OCI-LY3 (cell line): ENCODE data around the gene ALDH2.

ENCODE experiments used
- H2AFZ ChIP-seq: fragments of 200-600, 300-600 bp; shearing (Covaris generic); 2 replicates; pipeline ENCODE4 v1.6.0; 2014; ENCODE audit warnings: antibody characterized with exemption, low read depth, low read length
- H3K27ac ChIP-seq: fragments of 200-600, 300-600 bp; sonication (generic); 2 replicates; pipeline ENCODE4 v1.5.1; 2014; ENCODE audit warnings: mild to moderate bottlenecking, low read length, moderate library complexity, mixed read lengths
- H3K27me3 ChIP-seq: fragments of 200-600, 300-600 bp; sonication (generic); 2 replicates; pipeline ENCODE4 v1.6.1; 2014; ENCODE audit warnings: low read depth, low read length, mixed read lengths
- H3K36me3 ChIP-seq: fragments of 200-600, 300-600 bp; sonication (generic); replicated peaks from 2 replicates; pipeline ENCODE3; 2014; ENCODE audit warnings: low read depth, low read length, mixed read lengths
- H3K4me1 ChIP-seq: fragments of 300-600, 200-600 bp; sonication (generic); 2 replicates; pipeline ENCODE4 v1.6.1; 2014; ENCODE audit warnings: low read length, mixed read lengths
- H3K4me2 ChIP-seq: fragments of 200-600, 300-600 bp; sonication (generic); 2 replicates; pipeline ENCODE4 v1.6.1; 2014; ENCODE audit warnings: low read length, mixed read lengths
- H3K4me3 ChIP-seq: fragments of 300-600, 200-600 bp; sonication (generic); 2 replicates; pipeline ENCODE4 v1.5.1; 2014; ENCODE audit warnings: antibody characterized with exemption, mild to moderate bottlenecking, low read length, moderate library complexity
- H3K79me2 ChIP-seq: fragments of 300-600, 200-600 bp; shearing (Covaris generic); 2 replicates; pipeline ENCODE4 v1.6.1; 2014; ENCODE audit warnings: mild to moderate bottlenecking, low read length, mixed read lengths
- H3K9ac ChIP-seq: fragments of 300-600, 200-600 bp; shearing (Covaris generic); 2 replicates; pipeline ENCODE4 v1.6.0; 2014; ENCODE audit warnings: mild to moderate bottlenecking, low read length, moderate library complexity
- H3K9me3 ChIP-seq: fragments of 200-600, 300-600 bp; shearing (Covaris generic); 2 replicates; pipeline ENCODE4 v1.6.1; 2014; ENCODE audit warnings: low read length, mixed read lengths; ENCODE audit not compliant: insufficient read depth
- H4K20me1 ChIP-seq: fragments of 200-600, 300-600 bp; sonication (generic); 2 replicates; pipeline ENCODE4 v1.6.1; 2016; ENCODE audit warnings: low read length, mixed read lengths; ENCODE audit not compliant: insufficient read depth
- CTCF ChIP-seq: fragments of 200-600, 300-600 bp; sonication (generic); IDR thresholded peaks from 2 replicates; pipeline ENCODE4 v1.5.1; 2014; ENCODE audit warnings: antibody characterized with exemption, low read length, low read depth
- EZH2phosphoT487 ChIP-seq: fragments of 200-600 bp; shearing (Covaris generic); IDR thresholded peaks from 2 replicates; pipeline ENCODE4 v1.6.1; 2018; ENCODE audit warnings: antibody characterized with exemption, mixed run types, low read depth

Gene ALDH2

GRCh38 chr12:111858778-111859177, 92.0 kb downstream of the ALDH2 start:
- Histone ChIP-seq H3K27me3 (no peaks in the 10 kb centered on the region), H3K27ac (no peak overlapping the region), H2AFZ (no peak overlapping the region), H3K9ac (no peak overlapping the region), H3K4me2 (no peak overlapping the region), H3K4me1 (no peaks in the 10 kb centered on the region), H4K20me1 (peaks cover 26% of the 10 kb centered on the region), H3K79me2 (peaks cover 99% of the 10 kb centered on the region), H3K4me3 (no peak overlapping the region), H3K36me3 (peaks cover 7% of the 10 kb centered on the region), H3K9me3 (no peaks in the 10 kb centered on the region)
- TF ChIP-seq CTCF (no peak), EZH2phosphoT487 (no peak)

- Histone ChIP-seq H3K27me3 (no peaks in the 10 kb centered on the region), H4K20me1 (peaks cover 24% of the 10 kb centered on the region), H3K9me3 (no peaks in the 10 kb centered on the region), H2AFZ (no peak overlapping the region), H3K79me2 (peaks cover 57% of the 10 kb centered on the region), H3K4me2 (no peak overlapping the region), H3K4me1 (no peaks in the 10 kb centered on the region), H3K27ac (no peak overlapping the region), H3K9ac (no peak overlapping the region), H3K4me3 (no peak overlapping the region), H3K36me3 (peaks cover 32% of the 10 kb centered on the region)
- no peak for TF ChIP-seq CTCF
- no peak for TF ChIP-seq EZH2phosphoT487
Measured at GRCh38 chr12:111864913-111865312, 98.2 kb downstream of the ALDH2 start.
